Uterus (tissue), 2 donors: ENCODE results near the gene C1QBP.

ENCODE experiments used
- CTCF ChIP-seq, 4 experiments: fragments of 200-600 bp in 2 of 4; fragments of 450-650 bp in 2 of 4; sonication (generic) in 2 of 4; IDR thresholded peaks; one replicate each; pipeline ENCODE4 v1.5.1; 2016 to 2019; ENCODE audit warnings: antibody characterized with exemption in 4 of 4, mild to moderate bottlenecking in 2 of 4, moderate library complexity in 1 of 4
- POLR2A ChIP-seq, 2 donors: fragments of 450-650 bp; IDR thresholded peaks; one replicate each; pipeline ENCODE4 v1.6.1; 2016; ENCODE audit warnings: antibody characterized with exemption in 2 of 2, mild to moderate bottlenecking in 1 of 2, moderate library complexity in 1 of 2

DNA sequence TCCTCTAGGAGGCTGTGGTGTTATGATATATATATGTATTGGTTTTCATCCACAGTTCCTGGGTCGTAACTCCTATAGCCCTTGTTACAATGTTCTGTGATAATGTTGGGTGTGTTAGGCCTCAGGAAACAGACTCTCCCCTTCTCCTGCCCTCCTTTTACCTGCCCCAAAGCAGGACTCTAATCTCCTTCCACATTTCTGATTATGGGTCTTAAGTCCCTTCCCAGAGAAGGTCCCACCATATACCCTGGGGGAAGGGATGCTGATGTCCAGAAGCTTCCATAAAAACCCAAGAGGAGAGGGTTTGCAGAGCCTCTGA is 450 bp upstream of the C1QBP start:
- TF ChIP-seq CTCF (IDR thresholded peaks at IDR 0.05) (no peak), POLR2A (IDR thresholded peaks at IDR 0.05) (no peak)
